GM19023 (cell line): ENCODE measurements around the gene BCR.

Experiments
- ATAC-seq: cut with Tn5 transposase; IDR thresholded peaks from one replicate; pipeline ENCODE4 v1.9.1; 2021; ENCODE audit warnings: mild to moderate bottlenecking, moderate library complexity; ENCODE audit not compliant: unreplicated experiment

The BCR gene

GRCh38 chr22:23150762-23151161 lies 29.5 kb upstream of the BCR start:
- no peak for ATAC-seq

- ATAC-seq = no peak
Measured at GRCh38 chr22:23151827-23152226, 28.5 kb upstream of the BCR start.

GRCh38 chr22:23152238-23153114 lies 27.8 kb upstream of the BCR start:
- ATAC-seq = no peak

- no peak for ATAC-seq
Measured at GRCh38 chr22:23153994-23154393, 26.3 kb upstream of the BCR start.

- no peak for ATAC-seq
Measured at GRCh38 chr22:23154461-23154860, 25.8 kb upstream of the BCR start.

GRCh38 chr22:23155143-23155542 lies 25.2 kb upstream of the BCR start:
- no peak for ATAC-seq

- no peak for ATAC-seq
Measured at GRCh38 chr22:23155831-23156230, 24.5 kb upstream of the BCR start.

GRCh38 chr22:23156286-23156685 lies 24.0 kb upstream of the BCR start:
- ATAC-seq = no peak

- ATAC-seq = no peak
Measured at GRCh38 chr22:23157560-23158515, 22.5 kb upstream of the BCR start.

- ATAC-seq = no peak
Measured at GRCh38 chr22:23158516-23159290, 21.6 kb upstream of the BCR start.

- no peak for ATAC-seq
Measured at GRCh38 chr22:23159291-23159630, 21.0 kb upstream of the BCR start.

GRCh38 chr22:23161029-23161428 lies 19.3 kb upstream of the BCR start:
- no peak for ATAC-seq

- ATAC-seq = no peak
Measured at GRCh38 chr22:23161574-23161973, 18.7 kb upstream of the BCR start.

- ATAC-seq = no peak
Measured at GRCh38 chr22:23163665-23164064, 16.6 kb upstream of the BCR start.

GRCh38 chr22:23164091-23164490 lies 16.2 kb upstream of the BCR start:
- ATAC-seq = no peak

GRCh38 chr22:23166042-23166831 lies 14.1 kb upstream of the BCR start:
- no peak for ATAC-seq

- ATAC-seq = no peak
Measured at GRCh38 chr22:23166841-23167616, 13.3 kb upstream of the BCR start.

- ATAC-seq = no peak
Measured at GRCh38 chr22:23168391-23169042, 11.8 kb upstream of the BCR start.

GRCh38 chr22:23169043-23169406 lies 11.3 kb upstream of the BCR start:
- ATAC-seq = no peak
